ENCODE data around the gene BAD. TPM values are rescaled to one million over a fixed set of nuclear protein-coding genes. Genes with fewer than 3 reads are reported as not detected.

Gene BAD
- total and polyA plus RNA-seq, 10 of the 15 experiments (the other 5 are each of a cell fraction or from before 2014, with no cell fraction given): 1.5 to 67.2 (median 39.6) TPM

- TF ChIP-seq BCLAF1 (IDR thresholded peaks at IDR 0.05) (no peak), PML (IDR thresholded peaks at IDR 0.05; ENCODE audit: low read length) (no peak), SMAD1 (IDR thresholded peaks at IDR 0.05; ENCODE audit: low read depth, partially characterized antibody) (no peak)
These were observed 1.4 kb downstream of the BAD start (continued) for GRCh38 chr11:64283092-64283491.

GRCh38 chr11:64281957-64282770 is 2.3 kb downstream of the BAD start:
- in situ Hi-C loops (cut with MboI) (no loop called here), intact Hi-C loops (cut with micrococcal nuclease; ENCODE audit: unreplicated experiment) (no loop called here)
- no peak overlapping the region for H3K4me2 ChIP-seq (ENCODE audit: control insufficient read depth, insufficient read depth)
- ChIA-PET POLR2A (interaction anchor here (0.6 to 6.2 kb wide), 5 partner anchors 11 to 75 kb away, joined by 3 to 92 read pairs (median 9); partner anchors contain the start of genes FERMT3, PRDX5 and TRMT112), CTCF (interaction anchor here (0.6 to 5.5 kb wide), 4 partner anchors 8 to 49 kb away, joined by 3 to 46 read pairs (median 22); partner anchors contain the start of genes CATSPERZ and ESRRA), RAD21 (ENCODE audit: unreplicated experiment) (interaction anchor here (1.1 kb wide), 1 partner anchor 18 kb away, joined by 3 read pairs; the partner anchor contains the start of gene CATSPERZ), SMC1A (ENCODE audit: uncharacterized antibody, unreplicated experiment) (interaction anchor here (1.5 kb wide), 1 partner anchor 10 kb away, joined by 6 read pairs; no protein-coding TSS in a partner anchor)
- TSS peak; percentile 21 for BruUV-seq (replicated peaks)
- H3K9ac ChIP-seq (ENCODE audit: control insufficient read depth, insufficient read depth, low read length): no peak overlapping the region
- H3K9me3 ChIP-seq (replicated peaks; ENCODE audit: control insufficient read depth, insufficient read depth, low read length): no peaks in the 10 kb centered on the region
- 99% methylated on average over 22 of the region's 22 CpGs for WGBS (ENCODE audit: insufficient coverage, insufficient replicate concordance, low lambda C conversion rate, missing lambda C conversion rate)
- H2AFZ ChIP-seq (ENCODE audit: control insufficient read depth, low read depth, low read length): no peak overlapping the region
- H3K27me3 ChIP-seq (replicated peaks in 1 of 2; ENCODE audit: control insufficient read depth in 2 of 2, insufficient read depth in 2 of 2, low read length in 1 of 2): no peaks in the 10 kb centered on the region
- no peak overlapping the region for H3K27ac ChIP-seq (ENCODE audit: control insufficient read depth, insufficient read depth)
- peaks cover 7% of the 10 kb centered on the region for H3K4me1 ChIP-seq (ENCODE audit: control insufficient read depth, insufficient read depth, low read length)
- H3K36me3 ChIP-seq (ENCODE audit: control insufficient read depth in 2 of 2, insufficient read depth in 2 of 2, low read length in 1 of 2): no peaks in the 10 kb centered on the region
- ATAC-seq: no peak
- no peak for DNase-seq (ENCODE audit: low read depth, low spot score)
- FAIRE-seq: no peak
- TF ChIP-seq CBX3 (IDR thresholded peaks at IDR 0.05; ENCODE audit: borderline replicate concordance, low read depth) (no peak), NFYA (IDR thresholded peaks at IDR 0.05; ENCODE audit: borderline replicate concordance, low read depth, low read length) (no peak), BCL11A (IDR thresholded peaks at IDR 0.05; ENCODE audit: low read depth, low read length) (no peak), IRF3 (IDR thresholded peaks at IDR 0.05) (no peak)
- H4K20me1 ChIP-seq (ENCODE audit: control insufficient read depth, insufficient read depth): no peaks in the 10 kb centered on the region; the same call in 1 of the 2 replicates
- peaks cover 15% of the 10 kb centered on the region for H3K79me2 ChIP-seq (ENCODE audit: control insufficient read depth, insufficient read depth, low read length)
- no peak overlapping the region for H3K4me3 ChIP-seq
